GM21825 (cell line): ENCODE measurements around the gene SCGB3A2.

Experiments used
- ATAC-seq: cut with Tn5 transposase; IDR thresholded peaks from one replicate; pipeline ENCODE4 v1.9.1; 2021; ENCODE audit warnings: mild to moderate bottlenecking, moderate library complexity; ENCODE audit not compliant: unreplicated experiment

Gene SCGB3A2

DNA sequence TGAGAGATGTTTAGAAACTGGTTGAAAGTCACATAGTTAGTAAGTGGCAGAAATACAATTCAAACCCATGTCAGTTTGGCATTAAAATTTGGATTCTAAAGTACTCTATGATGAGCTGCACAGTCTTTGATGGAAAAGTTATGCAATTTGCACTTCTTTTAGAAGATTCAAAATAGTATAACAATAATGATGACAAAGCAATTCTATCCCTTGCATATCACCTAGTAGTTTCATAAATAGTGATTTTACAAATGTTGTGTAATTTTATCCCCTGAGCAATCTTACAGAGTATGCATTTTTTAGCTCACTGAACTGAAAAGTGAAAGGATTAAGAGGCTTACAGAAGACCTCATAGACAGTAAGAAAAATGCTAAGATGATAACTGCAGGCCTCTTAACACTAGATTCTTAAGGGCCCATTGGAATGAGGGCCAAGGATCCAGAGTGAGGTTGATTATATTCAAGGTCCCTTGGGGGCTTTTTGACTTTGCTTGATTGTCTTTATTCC, 24.2 kb downstream of the SCGB3A2 start:
- ATAC-seq = no peak

- no peak for ATAC-seq
These were observed 25.6 kb downstream of the SCGB3A2 start for GRCh38 chr5:147904110-147904509.

GRCh38 chr5:147906326-147907095, 28.0 kb downstream of the SCGB3A2 start, which contains the start of gene C5orf46:
Gene C5orf46, minus strand, starts transcription at chr5:147906538. Its CDS starts 37 bp downstream, at chr5:147906501.
- no peak for ATAC-seq

DNA sequence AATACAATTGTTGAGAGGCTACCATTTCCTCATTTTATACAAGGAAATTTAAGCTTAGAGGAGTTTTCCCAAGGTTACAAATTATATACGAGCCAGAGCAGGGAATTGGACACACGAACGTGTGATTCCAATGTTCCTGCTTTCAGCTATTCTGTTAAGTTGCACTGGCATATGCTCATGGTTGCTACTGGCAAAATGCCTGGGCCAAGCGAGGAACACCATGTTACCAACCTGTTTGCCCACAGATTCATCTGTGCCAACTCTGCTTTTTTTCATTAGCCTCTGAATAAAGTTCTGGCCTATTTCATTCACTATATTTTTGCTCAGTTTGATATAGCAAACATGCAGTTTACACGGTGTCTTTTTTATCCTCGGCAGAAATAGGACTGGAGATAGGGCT, 32.9 kb downstream of the SCGB3A2 start:
- no peak for ATAC-seq

DNA sequence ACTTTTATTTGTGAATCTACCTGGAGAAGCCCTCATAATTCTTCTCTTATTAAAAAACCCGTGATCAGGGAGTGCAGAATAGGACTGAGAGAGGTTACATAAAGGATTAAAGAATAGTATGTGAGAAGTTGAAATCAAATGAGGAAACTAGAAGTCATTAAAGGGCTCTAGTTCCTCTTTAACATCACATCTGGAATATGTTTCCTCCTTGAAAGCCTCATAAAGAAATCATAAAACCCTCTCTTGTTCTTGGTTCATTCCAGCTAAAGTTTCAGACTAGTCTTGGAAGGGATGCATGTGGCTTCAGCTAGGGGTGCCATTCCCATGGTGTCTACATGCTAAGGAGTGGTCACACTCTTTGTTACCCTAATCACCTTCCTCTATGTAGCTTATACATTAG, 33.5 kb downstream of the SCGB3A2 start:
- no peak for ATAC-seq

- ATAC-seq = no peak
These were observed 35.3 kb downstream of the SCGB3A2 start for GRCh38 chr5:147913786-147914185.

DNA sequence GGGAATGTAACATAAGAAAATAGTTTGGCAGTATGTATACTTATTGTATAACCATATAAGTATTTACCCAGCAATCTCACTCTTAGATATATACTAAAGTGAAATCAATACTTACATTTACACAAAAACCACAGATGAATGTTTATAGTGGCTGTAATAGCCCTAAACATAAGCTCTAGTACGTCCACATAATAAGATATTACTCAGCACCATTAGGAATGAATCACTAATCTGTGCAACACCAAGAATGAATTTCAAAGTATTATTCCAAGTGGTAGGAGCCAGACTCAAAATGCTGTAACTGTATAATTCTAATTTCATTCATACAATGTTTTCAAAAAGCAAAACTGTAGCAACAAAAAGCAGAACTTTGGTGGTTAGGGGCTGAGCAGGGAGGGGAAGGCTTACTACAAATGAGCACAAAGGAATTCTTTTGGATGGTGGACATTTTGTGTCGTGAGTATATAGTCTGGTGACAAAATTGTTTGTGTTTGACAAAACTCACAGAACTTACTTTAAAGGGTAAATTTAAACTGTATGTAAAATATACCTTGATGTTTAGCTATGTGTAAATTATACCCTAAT, 39.7 kb downstream of the SCGB3A2 start:
- ATAC-seq = no peak

GRCh38 chr5:147918899-147919298, 40.4 kb downstream of the SCGB3A2 start:
- ATAC-seq = no peak

- ATAC-seq = no peak
These were observed 42.0 kb downstream of the SCGB3A2 start for GRCh38 chr5:147920420-147921030.

DNA sequence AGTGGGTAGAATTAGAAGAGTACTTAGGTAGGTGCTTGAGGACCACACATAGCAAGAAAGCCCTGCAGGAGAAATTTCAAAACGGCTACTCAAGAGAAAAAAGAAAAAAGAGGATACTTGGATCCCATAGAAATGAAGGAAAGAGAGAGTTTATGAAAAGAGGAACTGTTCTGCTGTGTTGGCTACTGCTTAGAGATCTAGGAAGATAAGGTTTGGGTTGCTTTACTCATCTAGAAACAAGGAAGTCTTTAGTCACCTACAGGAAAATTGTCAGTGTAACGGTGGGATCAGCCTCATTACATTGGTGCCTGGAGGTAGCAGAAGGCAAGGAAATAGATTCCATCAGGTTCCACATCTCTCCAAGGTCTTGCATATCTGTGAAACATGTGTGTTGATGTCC, 42.6 kb downstream of the SCGB3A2 start:
- ATAC-seq = no peak

- ATAC-seq = no peak
These were observed 46.5 kb downstream of the SCGB3A2 start for GRCh38 chr5:147925020-147925419.

DNA sequence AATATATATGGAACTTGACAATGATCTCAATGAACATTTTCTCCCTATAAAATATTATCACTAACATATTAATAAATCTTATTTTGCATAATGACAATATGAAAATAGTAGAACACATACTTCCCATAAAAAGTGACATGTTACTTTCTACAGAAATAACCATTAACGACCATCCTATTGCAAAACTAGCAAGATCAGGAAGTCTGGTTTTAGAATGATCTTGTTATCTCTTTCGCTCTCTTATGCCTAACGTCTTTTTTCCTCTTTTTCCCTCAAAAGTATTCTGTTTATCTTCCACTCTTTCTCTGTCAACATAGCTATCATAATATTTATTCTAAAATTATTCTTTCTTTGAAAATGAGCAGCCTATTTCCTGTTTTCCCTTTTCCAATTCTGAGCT, 49.4 kb downstream of the SCGB3A2 start:
- no peak for ATAC-seq

GRCh38 chr5:147930769-147931168, 52.3 kb downstream of the SCGB3A2 start:
- no peak for ATAC-seq
